ENCODE results near the gene FHIT.

GRCh38 chr3:60877188-60877587 lies 374.1 kb downstream of the FHIT start:
- TF ChIP-seq CTCF (IDR thresholded peaks at IDR 0.05; ENCODE audit: poor library complexity) (no peak), EZH2 (IDR thresholded peaks at IDR 0.05; ENCODE audit: borderline replicate concordance) (no peak), EZH2phosphoT487 (IDR thresholded peaks at IDR 0.05; ENCODE audit: low read depth, severe bottlenecking, unreplicated experiment) (no peak)

All from hepatocyte (in vitro differentiated cells).